Measurements from ENCODE around the gene NRTN. TPM values are rescaled to one million over a fixed set of nuclear protein-coding genes. Genes with fewer than 3 reads are reported as not detected.

Gene NRTN
- total and polyA plus RNA-seq, 2 of the 13 experiments (the other 11 are each of a cell fraction or from before 2014, with no cell fraction given), result 4.1 to 5.3 TPM

GRCh38 chr19:5827891-5828660 lies 23.2 kb downstream of the NRTN start (continued):
- TF ChIP-seq ZNF652 (CRISPR knock-in tag; IDR thresholded peaks at IDR 0.05; ENCODE audit: borderline replicate concordance, low read depth) (no peak), ATF1 (CRISPR knock-in tag; IDR thresholded peaks at IDR 0.05) (no peak), HMGA1 (CRISPR knock-in tag; conservative IDR thresholded peaks at IDR 0.05) (no peak), ZNF256 (CRISPR knock-in tag; conservative IDR thresholded peaks at IDR 0.05) (no peak), ZNF451 (CRISPR knock-in tag; IDR thresholded peaks at IDR 0.05) (peak; percentile 91), CCDC6 (CRISPR knock-in tag; IDR thresholded peaks at IDR 0.05) (peak; percentile 91), PAF1 (CRISPR knock-in tag; IDR thresholded peaks at IDR 0.05) (peak; percentile 66), ISL2 (CRISPR knock-in tag; IDR thresholded peaks at IDR 0.05) (no peak), TFDP1 (CRISPR knock-in tag; IDR thresholded peaks at IDR 0.05; ENCODE audit: borderline replicate concordance) (peak; percentile 77; the same call in 1 of the 2 replicates), IKZF1 (IDR thresholded peaks at IDR 0.05) (no peak), ZNF550 (CRISPR knock-in tag; IDR thresholded peaks at IDR 0.05; ENCODE audit: borderline replicate concordance) (no peak), PHF8 (CRISPR knock-in tag; IDR thresholded peaks at IDR 0.05) (peak; percentile 74), STAG1 (CRISPR knock-in tag; IDR thresholded peaks at IDR 0.05) (peak; percentile 1; the same call in 1 of the 2 replicates), SMC3 (IDR thresholded peaks at IDR 0.05; ENCODE audit: low read length) (no peak), ELF3 (CRISPR knock-in tag; IDR thresholded peaks at IDR 0.05) (peak; percentile 76; the same call in 1 of the 2 replicates), KDM1A (CRISPR knock-in tag; IDR thresholded peaks at IDR 0.05) (no peak), ZBTB21 (CRISPR knock-in tag; IDR thresholded peaks at IDR 0.05) (no peak), ZNF816 (CRISPR knock-in tag; IDR thresholded peaks at IDR 0.05; ENCODE audit: borderline replicate concordance) (0 out of 2 replicates have a peak, but pooled peaks have one; percentile 90), ZNF616 (CRISPR knock-in tag; IDR thresholded peaks at IDR 0.05; ENCODE audit: low read depth) (peak; percentile 75; the same call in 1 of the 2 replicates), ZNF556 (CRISPR knock-in tag; IDR thresholded peaks at IDR 0.05; ENCODE audit: borderline replicate concordance) (peak; percentile 52; the same call in 1 of the 2 replicates), ZMYM4 (CRISPR knock-in tag; IDR thresholded peaks at IDR 0.05) (peak; percentile 97), BCLAF1 (IDR thresholded peaks at IDR 0.05) (no peak), SATB2 (CRISPR knock-in tag; IDR thresholded peaks at IDR 0.05) (peak; percentile 19; the same call in 1 of the 2 replicates), HCFC1 (IDR thresholded peaks at IDR 0.05; ENCODE audit: low read depth, low read length) (no peak), ZKSCAN8 (CRISPR knock-in tag; IDR thresholded peaks at IDR 0.05; ENCODE audit: borderline replicate concordance) (0 out of 2 replicates have a peak, but pooled peaks have one; percentile 76), GRHL1 (CRISPR knock-in tag; conservative IDR thresholded peaks at IDR 0.05) (no peak), GZF1 (CRISPR knock-in tag; IDR thresholded peaks at IDR 0.05) (no peak), ASH2L (IDR thresholded peaks at IDR 0.05; ENCODE audit: insufficient read length, low read depth, low read length) (no peak)
